ENCODE data around the gene CDCP1.
"Not testable (repeated sequence)": the region's sequence is repeated elsewhere in the genome, so short reads cannot be mapped to it uniquely, and the experiment has no call there.

CDCP1 gene

GRCh38 chr3:45148921-45149320 lies 2.7 kb upstream of the CDCP1 start:
- H3K4me3 ChIP-seq (ENCODE audit: low read length), result no peak overlapping the region
- no peaks in the 10 kb centered on the region for H3K9me3 ChIP-seq (ENCODE audit: control insufficient read depth, low read length)
- no peak overlapping the region for H3K9ac ChIP-seq (ENCODE audit: low read length)
- H3K36me3 ChIP-seq (ENCODE audit: control insufficient read depth, insufficient read depth, low read length), result no peaks in the 10 kb centered on the region
- H3K4me1 ChIP-seq (ENCODE audit: control insufficient read depth, insufficient read depth, low read length), result peaks cover 16% of the 10 kb centered on the region
- peaks cover 8% of the 10 kb centered on the region for H3K27me3 ChIP-seq (ENCODE audit: control insufficient read depth, insufficient read depth, low read length)

- no peaks in the 10 kb centered on the region for H3K9me3 ChIP-seq (ENCODE audit: control insufficient read depth, low read length)
- H3K4me3 ChIP-seq (ENCODE audit: low read length), result peak overlapping the region; percentile 45
- peaks cover 27% of the 10 kb centered on the region for H3K4me1 ChIP-seq (ENCODE audit: control insufficient read depth, insufficient read depth, low read length)
- H3K36me3 ChIP-seq (ENCODE audit: control insufficient read depth, insufficient read depth, low read length), result no peaks in the 10 kb centered on the region
- peak overlapping the region; percentile 85 for H3K9ac ChIP-seq (ENCODE audit: low read length)
- peaks cover 8% of the 10 kb centered on the region for H3K27me3 ChIP-seq (ENCODE audit: control insufficient read depth, insufficient read depth, low read length)
These were observed 955 bp downstream of the CDCP1 start for GRCh38 chr3:45145223-45145622.

- peaks cover 40% of the 10 kb centered on the region for H3K4me1 ChIP-seq (ENCODE audit: control insufficient read depth, insufficient read depth, low read length)
- no peaks in the 10 kb centered on the region for H3K9me3 ChIP-seq (ENCODE audit: control insufficient read depth, low read length)
- peak overlapping the region; percentile 7 for H3K9ac ChIP-seq (ENCODE audit: low read length)
- no peak overlapping the region for H3K4me3 ChIP-seq (ENCODE audit: low read length)
- no peaks in the 10 kb centered on the region for H3K36me3 ChIP-seq (ENCODE audit: control insufficient read depth, insufficient read depth, low read length)
- peaks cover 8% of the 10 kb centered on the region for H3K27me3 ChIP-seq (ENCODE audit: control insufficient read depth, insufficient read depth, low read length)
These were observed 2.2 kb downstream of the CDCP1 start for GRCh38 chr3:45143673-45144671.

GRCh38 chr3:45140770-45141155 lies 5.4 kb downstream of the CDCP1 start:
- not testable (repeated sequence) for H3K9me3 ChIP-seq (ENCODE audit: control insufficient read depth, low read length); H3K27me3 ChIP-seq (ENCODE audit: control insufficient read depth, insufficient read depth, low read length); H3K4me3 ChIP-seq (ENCODE audit: low read length); H3K36me3 ChIP-seq (ENCODE audit: control insufficient read depth, insufficient read depth, low read length); H3K9ac ChIP-seq (ENCODE audit: low read length)
- peaks cover 50% of the 10 kb centered on the region for H3K4me1 ChIP-seq (ENCODE audit: control insufficient read depth, insufficient read depth, low read length)

GRCh38 chr3:45140141-45140769 lies 5.9 kb downstream of the CDCP1 start:
- no peak overlapping the region for H3K4me3 ChIP-seq (ENCODE audit: low read length)
- no peaks in the 10 kb centered on the region for H3K9me3 ChIP-seq (ENCODE audit: control insufficient read depth, low read length)
- H3K27me3 ChIP-seq (ENCODE audit: control insufficient read depth, insufficient read depth, low read length), result no peaks in the 10 kb centered on the region
- peaks cover 50% of the 10 kb centered on the region for H3K4me1 ChIP-seq (ENCODE audit: control insufficient read depth, insufficient read depth, low read length)
- H3K9ac ChIP-seq (ENCODE audit: low read length), result no peak overlapping the region
- no peaks in the 10 kb centered on the region for H3K36me3 ChIP-seq (ENCODE audit: control insufficient read depth, insufficient read depth, low read length)

DNA sequence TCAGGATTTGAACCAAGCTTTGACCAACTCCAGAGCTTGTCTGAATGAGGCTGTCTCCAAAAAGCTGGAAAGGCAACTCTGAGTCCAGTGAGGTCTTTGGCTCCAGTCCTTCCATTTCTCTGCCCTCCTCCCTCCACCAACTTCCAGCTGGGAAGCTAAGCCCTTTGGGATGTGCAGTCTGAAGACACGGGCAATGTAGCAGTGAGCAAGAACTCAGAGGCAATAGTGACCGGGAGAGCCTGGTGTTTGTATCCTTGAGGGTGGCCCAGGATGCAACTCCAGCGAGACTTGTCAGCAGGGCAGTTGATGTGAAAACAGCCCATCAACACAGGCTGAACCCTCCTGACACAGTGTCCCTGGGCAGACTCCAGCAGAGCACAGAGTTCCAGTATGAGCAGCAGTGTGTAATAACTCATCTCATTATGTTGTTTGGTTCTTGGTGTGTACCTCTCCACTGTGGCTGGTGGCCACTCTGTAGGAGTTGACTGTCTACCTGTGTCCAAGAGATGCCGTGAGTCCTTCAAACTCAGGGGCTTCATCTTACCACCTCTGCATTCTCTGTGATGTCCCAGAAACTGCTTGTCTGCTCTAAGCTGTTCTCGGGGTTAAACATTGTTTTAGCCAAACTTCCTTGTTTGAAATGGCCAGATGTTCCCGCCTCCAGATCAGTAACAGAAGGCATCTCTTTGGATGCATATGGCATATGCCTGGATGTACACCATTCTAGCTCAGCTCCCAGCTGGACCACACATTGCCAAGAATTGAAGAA lies 6.6 kb downstream of the CDCP1 start:
- H3K4me3 ChIP-seq (ENCODE audit: low read length), result no peak overlapping the region
- H3K4me1 ChIP-seq (ENCODE audit: control insufficient read depth, insufficient read depth, low read length), result peaks cover 49% of the 10 kb centered on the region
- H3K27me3 ChIP-seq (ENCODE audit: control insufficient read depth, insufficient read depth, low read length), result no peaks in the 10 kb centered on the region
- H3K9ac ChIP-seq (ENCODE audit: low read length), result no peak overlapping the region
- H3K36me3 ChIP-seq (ENCODE audit: control insufficient read depth, insufficient read depth, low read length), result no peaks in the 10 kb centered on the region
- no peaks in the 10 kb centered on the region for H3K9me3 ChIP-seq (ENCODE audit: control insufficient read depth, low read length)

DNA sequence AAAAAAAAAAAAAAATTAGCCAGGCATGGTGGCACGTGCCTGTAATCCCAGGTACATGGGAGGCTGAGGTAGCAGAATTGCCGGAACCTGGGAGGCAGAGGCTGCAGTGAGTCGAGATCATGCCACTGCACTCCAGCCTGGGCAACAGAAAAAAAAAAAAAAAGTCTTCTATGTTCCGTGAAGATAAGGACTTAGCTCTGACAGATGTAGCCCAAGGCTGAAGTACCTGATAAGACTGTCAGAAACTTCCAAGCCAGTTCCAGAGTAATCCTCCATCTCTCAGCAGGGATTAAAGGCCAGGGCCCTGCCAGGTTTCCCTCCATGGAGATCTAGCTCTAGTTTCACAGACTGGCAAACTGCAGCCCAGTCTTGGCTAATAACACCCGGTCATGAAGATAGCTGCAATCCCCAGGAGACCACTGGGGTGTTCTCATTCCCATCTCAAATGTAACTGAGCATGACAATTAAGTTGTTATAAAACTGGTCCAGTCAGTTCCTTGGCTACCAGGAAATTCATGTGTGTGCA lies 8.5 kb downstream of the CDCP1 start:
- Histone ChIP-seq H3K9ac (ENCODE audit: low read length) (no peak overlapping the region), H3K27me3 (ENCODE audit: control insufficient read depth, insufficient read depth, low read length) (no peaks in the 10 kb centered on the region)

GRCh38 chr3:45135959-45136358 lies 10.2 kb downstream of the CDCP1 start:
- Histone ChIP-seq H3K4me1 (ENCODE audit: control insufficient read depth, insufficient read depth, low read length) (peaks cover 39% of the 10 kb centered on the region), H3K27me3 (ENCODE audit: control insufficient read depth, insufficient read depth, low read length) (no peaks in the 10 kb centered on the region), H3K9ac (ENCODE audit: low read length) (no peak overlapping the region)

More for the DNA sequence above, 8.5 kb downstream of the CDCP1 start:
- no peaks in the 10 kb centered on the region for H3K9me3 ChIP-seq (ENCODE audit: control insufficient read depth, low read length)
- H3K4me3 ChIP-seq (ENCODE audit: low read length), result no peak overlapping the region
- peaks cover 43% of the 10 kb centered on the region for H3K4me1 ChIP-seq (ENCODE audit: control insufficient read depth, insufficient read depth, low read length)
- no peaks in the 10 kb centered on the region for H3K36me3 ChIP-seq (ENCODE audit: control insufficient read depth, insufficient read depth, low read length)

DNA sequence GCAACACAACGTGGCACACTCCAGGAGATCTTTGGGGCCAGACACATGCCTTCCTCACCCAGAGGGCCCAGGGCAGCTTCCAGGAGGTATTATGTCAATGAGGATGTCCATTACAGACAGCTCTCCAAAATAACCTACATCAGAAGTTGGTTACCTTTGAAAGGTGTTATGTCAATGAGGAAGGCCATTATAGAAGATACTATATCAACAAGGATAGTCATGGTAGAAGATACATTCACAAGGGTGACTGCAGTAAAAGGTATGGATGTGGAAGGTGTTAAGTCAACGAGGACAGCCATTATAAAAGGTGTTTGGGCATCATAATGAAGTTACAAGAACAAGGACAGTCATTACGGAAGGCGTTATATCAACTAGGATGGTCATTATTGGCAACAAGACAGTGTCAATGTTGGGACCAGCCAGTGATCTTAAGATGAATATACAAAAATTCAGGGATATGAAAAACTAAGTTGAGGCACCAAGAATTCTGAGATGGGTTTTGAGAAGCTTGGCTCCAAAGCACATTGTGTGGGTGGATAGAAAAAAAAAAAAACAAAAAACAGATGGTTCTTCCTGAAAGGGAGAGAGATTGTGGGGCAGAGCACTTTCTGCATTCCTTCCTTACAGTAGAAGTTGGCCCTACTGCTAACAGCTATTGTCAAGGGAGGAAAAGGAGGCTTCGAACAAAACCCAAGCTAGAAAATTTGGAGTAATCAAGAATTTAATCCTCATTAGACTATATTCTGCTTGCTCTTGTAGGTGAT lies 11.2 kb downstream of the CDCP1 start:
- Histone ChIP-seq H3K4me1 (ENCODE audit: control insufficient read depth, insufficient read depth, low read length) (peaks cover 29% of the 10 kb centered on the region), H3K4me3 (ENCODE audit: low read length) (no peak overlapping the region), H3K27me3 (ENCODE audit: control insufficient read depth, insufficient read depth, low read length) (no peaks in the 10 kb centered on the region), H3K36me3 (ENCODE audit: control insufficient read depth, insufficient read depth, low read length) (no peaks in the 10 kb centered on the region), H3K9ac (ENCODE audit: low read length) (no peak overlapping the region), H3K9me3 (ENCODE audit: control insufficient read depth, low read length) (no peaks in the 10 kb centered on the region)

More at GRCh38 chr3:45135959-45136358, 10.2 kb downstream of the CDCP1 start:
- Histone ChIP-seq H3K36me3 (ENCODE audit: control insufficient read depth, insufficient read depth, low read length) (no peaks in the 10 kb centered on the region), H3K4me3 (ENCODE audit: low read length) (no peak overlapping the region), H3K9me3 (ENCODE audit: control insufficient read depth, low read length) (no peaks in the 10 kb centered on the region)

DNA sequence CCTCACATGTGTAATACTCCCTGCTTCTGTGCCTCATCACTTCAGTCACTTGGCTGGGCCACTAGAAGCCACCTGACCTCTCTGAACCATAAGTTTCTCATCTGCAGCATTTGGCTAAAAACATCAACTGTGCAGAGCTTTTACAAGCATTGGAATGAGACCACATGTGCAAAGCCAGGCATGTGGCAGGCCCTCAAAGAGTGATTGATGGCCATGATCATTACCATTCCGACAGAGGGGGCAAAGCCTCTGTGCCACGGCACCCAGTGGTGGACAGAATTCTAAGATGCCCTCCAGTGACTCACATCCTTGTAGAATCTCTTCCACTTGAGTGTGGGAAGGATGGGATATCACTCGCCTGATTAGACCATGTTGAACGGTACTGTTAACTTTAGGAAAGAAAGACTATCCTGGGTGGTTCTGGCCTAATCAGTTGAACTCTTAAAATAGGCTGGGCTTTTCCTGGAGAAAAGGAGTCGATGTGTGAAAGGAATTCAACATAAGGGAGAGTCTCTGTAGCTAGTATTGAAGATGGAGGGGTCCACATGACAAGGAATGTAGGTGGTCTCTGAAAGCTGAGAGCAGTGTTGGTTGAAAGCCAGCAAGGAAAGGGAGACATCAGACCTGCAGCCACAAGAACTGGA lies 13.5 kb downstream of the CDCP1 start:
- Histone ChIP-seq H3K4me3 (ENCODE audit: low read length) (no peak overlapping the region), H3K36me3 (ENCODE audit: control insufficient read depth, insufficient read depth, low read length) (no peaks in the 10 kb centered on the region), H3K9me3 (ENCODE audit: control insufficient read depth, low read length) (no peaks in the 10 kb centered on the region), H3K4me1 (ENCODE audit: control insufficient read depth, insufficient read depth, low read length) (peaks cover 11% of the 10 kb centered on the region), H3K9ac (ENCODE audit: low read length) (no peak overlapping the region), H3K27me3 (ENCODE audit: control insufficient read depth, insufficient read depth, low read length) (no peaks in the 10 kb centered on the region)

DNA sequence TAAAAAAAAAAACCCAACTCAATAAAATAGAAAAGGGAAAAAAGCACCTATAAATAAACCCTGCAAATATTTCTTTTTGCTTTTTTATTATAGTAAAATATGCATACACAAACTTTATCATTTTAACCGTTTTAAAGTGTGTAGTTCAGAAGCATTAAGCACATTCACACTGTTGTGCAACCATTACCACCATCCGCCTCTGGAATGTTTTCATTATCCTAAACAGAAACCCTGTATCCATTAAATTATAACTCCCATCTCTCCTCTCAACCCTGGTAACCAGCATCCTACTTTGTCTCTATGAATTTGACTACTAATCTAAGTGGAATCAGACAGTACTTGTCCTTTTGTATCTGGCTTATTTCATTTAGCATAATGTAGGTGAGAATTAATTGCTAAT lies 15.0 kb downstream of the CDCP1 start:
- no peaks in the 10 kb centered on the region for H3K9me3 ChIP-seq (ENCODE audit: control insufficient read depth, low read length)
- H3K9ac ChIP-seq (ENCODE audit: low read length), result no peak overlapping the region
- H3K4me3 ChIP-seq (ENCODE audit: low read length), result no peak overlapping the region
- H3K27me3 ChIP-seq (ENCODE audit: control insufficient read depth, insufficient read depth, low read length), result no peaks in the 10 kb centered on the region
- no peaks in the 10 kb centered on the region for H3K36me3 ChIP-seq (ENCODE audit: control insufficient read depth, insufficient read depth, low read length)
- H3K4me1 ChIP-seq (ENCODE audit: control insufficient read depth, insufficient read depth, low read length), result peaks cover 21% of the 10 kb centered on the region
